ENCODE results near the gene STAG2.

The STAG2 gene

GRCh38 chrX:124145749-124146148, 184.2 kb downstream of the STAG2 start:
- FAIRE-seq: no peak

GRCh38 chrX:124151195-124151594, 189.7 kb downstream of the STAG2 start:
- no peak for DNase-seq (ENCODE audit: extremely low spot score, insufficient read length, low read depth)

More at GRCh38 chrX:124145749-124146148, 184.2 kb downstream of the STAG2 start:
- DNase-seq (ENCODE audit: extremely low spot score, insufficient read length, low read depth): no peak

More at GRCh38 chrX:124151195-124151594, 189.7 kb downstream of the STAG2 start:
- no peak for FAIRE-seq
